Ecto neural progenitor cell (in vitro differentiated cells): ENCODE results near the gene HOXB9.

Experiments used
- DNase-seq: peaks from one replicate; pipeline ENCODE4 v3.0.0-alpha.2; 2018; ENCODE audit warnings: low spot score

Gene HOXB9

GRCh38 chr17:48626245-48627117, at the start of gene HOXB9:
HOXB9 (minus strand) TSS chr17:48626358; CDS start chr17:48626269, 89 bp downstream.
- no peak for DNase-seq

GRCh38 chr17:48672340-48672739, 46.2 kb upstream of the HOXB9 start:
- no peak for DNase-seq

- peak; percentile 87 for DNase-seq
These were observed 45.6 kb upstream of the HOXB9 start for GRCh38 chr17:48671697-48672171.

- DNase-seq: no peak
These were observed 37.2 kb upstream of the HOXB9 start for GRCh38 chr17:48663134-48663924.

GRCh38 chr17:48655913-48656312, 29.8 kb upstream of the HOXB9 start:
- DNase-seq: no peak

GRCh38 chr17:48649741-48650140, 23.6 kb upstream of the HOXB9 start:
- DNase-seq: no peak

GRCh38 chr17:48647963-48648245, 21.7 kb upstream of the HOXB9 start:
- DNase-seq: no peak

GRCh38 chr17:48647103-48647962, 21.2 kb upstream of the HOXB9 start:
- DNase-seq: no peak

- DNase-seq: no peak
These were observed 20.3 kb upstream of the HOXB9 start for GRCh38 chr17:48646183-48647102.

GRCh38 chr17:48645639-48646182, 19.6 kb upstream of the HOXB9 start:
- DNase-seq: no peak

GRCh38 chr17:48644910-48645557, 18.9 kb upstream of the HOXB9 start:
- DNase-seq: no peak

- no peak for DNase-seq
These were observed 18.0 kb upstream of the HOXB9 start for GRCh38 chr17:48644159-48644558.

GRCh38 chr17:48643697-48644012, 17.5 kb upstream of the HOXB9 start:
- no peak for DNase-seq

- DNase-seq: no peak
These were observed 16.9 kb upstream of the HOXB9 start for GRCh38 chr17:48642843-48643696.

GRCh38 chr17:48642059-48642842, 16.1 kb upstream of the HOXB9 start:
- DNase-seq: peak; percentile 67

- no peak for DNase-seq
These were observed 15.4 kb upstream of the HOXB9 start for GRCh38 chr17:48641541-48642058.

GRCh38 chr17:48640858-48641180, 14.7 kb upstream of the HOXB9 start:
- DNase-seq: no peak

GRCh38 chr17:48639982-48640857, 14.1 kb upstream of the HOXB9 start:
- no peak for DNase-seq
